Activated CD4-positive, CD25-positive, alpha-beta regulatory T cell treated with anti-CD3 and anti-CD28 coated beads, Interleukin-2, amount 50 U/mL, for 24 hours (primary cell): ENCODE measurements around the gene ZNF81.
"Not testable (repeated sequence)": the region's sequence is repeated elsewhere in the genome, so short reads cannot be mapped to it uniquely, and the experiment has no call there.

Experiments
- ATAC-seq, 2 donors: fragments of 150-1000 bp; cut with Tn5 transposase; one replicate each; pipeline ENCODE4 v1.10.0; 2021; ENCODE audit warnings: mild to moderate bottlenecking in 1 of 2, moderate library complexity in 1 of 2

The ZNF81 gene

DNA sequence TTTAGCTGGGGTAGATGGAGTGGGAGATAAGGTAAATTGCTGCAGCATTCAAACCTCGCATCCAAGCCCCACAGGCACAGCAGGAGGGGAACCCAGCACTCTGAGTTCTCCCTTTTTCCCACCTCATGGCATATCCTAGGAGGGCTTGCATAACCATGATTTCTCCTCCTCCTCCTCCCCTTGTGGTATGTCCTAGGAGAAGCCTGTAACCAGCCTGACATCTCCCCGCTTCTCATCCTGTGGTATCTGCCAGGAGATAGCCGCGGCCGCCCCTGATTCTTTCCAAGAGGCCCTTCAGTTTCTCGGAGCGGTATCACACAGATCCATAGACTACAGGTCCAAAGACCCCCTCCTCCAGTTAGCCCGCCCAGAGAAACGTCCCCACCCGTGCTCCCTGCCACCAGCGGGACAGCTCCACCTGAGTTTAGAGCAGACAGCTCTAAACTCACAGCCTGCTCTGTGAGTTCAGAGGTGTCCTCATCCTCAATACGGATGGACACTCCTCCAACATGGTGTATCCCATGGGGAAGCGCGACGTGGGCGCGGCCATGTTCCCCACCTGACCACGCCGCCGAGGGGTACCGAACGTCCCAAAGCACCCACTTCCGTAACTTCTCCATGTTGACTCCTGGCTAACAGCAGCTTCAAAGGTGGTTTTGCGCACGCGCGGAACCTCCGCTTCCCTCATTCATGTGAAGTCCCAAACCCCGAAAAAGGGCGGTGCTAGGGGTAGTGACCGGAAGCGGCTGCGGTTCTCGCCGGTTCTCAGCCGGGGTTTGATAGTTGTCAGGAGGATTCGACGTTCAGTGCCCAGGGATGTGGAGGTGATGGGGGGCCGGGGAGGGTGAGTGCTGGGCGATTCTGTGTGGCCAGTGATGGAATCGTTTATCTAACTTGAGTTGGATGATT lies at the start of gene ZNF81:
Gene ZNF81 (plus strand): TSS at position 739 of the 909 bp plus-strand sequence. CDS start 9,366 bp downstream, outside the sequence.
- ATAC-seq: peak; percentile 92 to 94

GRCh38 chrX:47796433-47796906 lies 40.2 kb upstream of the ZNF81 start:
- ATAC-seq: no peak

DNA sequence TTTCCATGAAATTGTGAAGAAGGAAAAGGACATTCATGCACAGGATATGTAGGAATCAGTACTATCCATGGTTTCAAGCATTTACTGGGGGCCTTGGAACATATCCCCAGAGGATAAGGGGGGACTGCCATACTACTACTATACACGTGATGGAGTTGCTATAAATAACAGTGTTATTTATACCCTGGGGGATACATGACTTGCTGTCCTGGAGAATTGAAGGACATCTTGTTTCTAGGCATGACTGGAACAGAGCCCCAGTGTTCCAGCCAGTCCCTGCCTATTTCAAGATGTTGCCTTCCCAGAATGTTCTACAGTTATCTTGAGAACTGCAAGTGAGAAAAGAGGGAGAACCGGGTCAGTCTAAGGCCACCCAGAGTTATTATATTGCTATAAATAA lies 39.6 kb upstream of the ZNF81 start:
- ATAC-seq: no peak

- ATAC-seq: no peak
Measured at GRCh38 chrX:47798861-47799260, 37.8 kb upstream of the ZNF81 start.

DNA sequence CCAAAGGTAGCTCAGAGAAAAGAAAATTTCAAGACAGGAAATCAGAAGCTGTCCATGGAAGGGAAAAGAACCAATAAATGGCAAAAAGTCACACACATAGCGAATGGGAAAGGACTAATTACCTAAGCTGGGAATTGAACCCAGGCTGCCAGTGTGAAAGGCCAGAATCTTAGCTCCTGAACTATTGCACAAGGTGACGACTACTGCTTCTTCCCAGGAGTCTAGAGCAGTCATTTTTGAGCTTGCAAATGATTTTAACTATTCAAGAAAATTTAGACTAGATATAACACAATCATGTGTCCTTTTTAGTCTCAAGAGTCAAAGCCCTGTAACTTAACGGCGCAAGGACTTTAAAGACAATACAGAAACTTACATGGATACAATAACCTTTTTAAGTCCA lies 34.1 kb upstream of the ZNF81 start:
- no peak for ATAC-seq

DNA sequence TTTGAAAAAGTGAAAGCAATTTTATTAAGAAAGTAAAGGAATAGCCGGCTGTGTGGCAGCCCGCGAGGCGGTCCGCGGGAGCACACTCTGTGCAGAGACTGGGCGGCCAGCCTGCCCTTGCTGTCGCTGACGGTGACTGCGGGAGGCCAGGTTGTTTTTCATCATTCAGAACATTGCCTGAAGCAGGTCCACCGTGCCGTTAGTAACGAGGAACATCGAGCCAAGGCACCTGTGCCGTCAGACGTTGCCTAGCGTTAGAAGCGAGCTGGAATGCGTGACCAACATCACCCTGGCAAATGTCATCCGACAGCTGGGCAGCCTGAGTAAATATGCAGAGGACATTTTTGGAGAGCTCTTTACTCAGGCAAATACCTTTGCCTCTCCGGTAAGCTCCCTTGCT lies 33.6 kb upstream of the ZNF81 start:
- ATAC-seq: not testable (repeated sequence)

- no peak for ATAC-seq
Measured at GRCh38 chrX:47804315-47804714, 32.4 kb upstream of the ZNF81 start.

- ATAC-seq: not testable (repeated sequence)
Measured at GRCh38 chrX:47805844-47806243, 30.9 kb upstream of the ZNF81 start.

DNA sequence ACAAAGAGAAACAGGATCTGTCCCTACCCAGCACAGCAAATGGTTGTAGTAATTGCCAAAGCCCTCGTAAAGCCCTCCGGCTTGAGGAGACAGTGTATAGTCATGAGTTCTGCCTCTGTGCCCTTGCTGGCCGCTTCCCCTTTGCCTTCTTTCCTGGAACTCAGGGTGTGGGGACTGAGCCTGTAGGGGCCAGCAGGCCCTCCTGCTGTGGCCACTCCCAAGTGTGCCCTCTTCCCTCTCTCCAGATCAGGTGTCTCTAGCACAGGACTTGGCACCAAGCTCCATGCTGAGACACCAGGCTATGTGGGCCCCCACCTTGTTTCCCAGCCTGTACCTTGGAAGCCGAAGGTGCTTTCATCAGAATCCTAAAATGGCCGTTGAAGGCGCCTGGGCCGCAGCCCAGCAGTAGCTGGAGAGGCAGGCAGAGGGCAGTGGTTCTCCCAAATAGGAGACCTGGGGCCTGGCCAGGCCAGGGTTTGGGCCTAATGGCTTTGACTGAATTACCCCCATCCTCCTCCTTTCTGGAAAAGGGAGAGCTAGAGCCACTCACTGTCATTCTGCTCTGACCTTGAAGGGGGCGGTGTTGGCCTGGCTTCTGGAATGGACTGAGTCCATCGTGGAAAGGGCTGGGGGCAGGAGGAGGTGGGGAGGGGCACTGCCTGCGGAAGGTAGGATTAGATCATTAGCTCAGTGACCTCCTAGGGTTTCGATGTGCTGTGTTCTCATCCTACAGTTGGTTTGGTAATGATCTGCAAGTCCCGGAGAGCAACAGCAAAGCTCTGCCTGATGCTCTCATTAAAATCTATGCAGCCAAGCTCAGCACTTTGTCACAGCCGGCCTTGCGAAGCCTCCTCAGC lies 30.1 kb upstream of the ZNF81 start:
- not testable (repeated sequence) for ATAC-seq

- ATAC-seq: not testable (repeated sequence)
Measured at GRCh38 chrX:47807272-47807538, 29.5 kb upstream of the ZNF81 start.

DNA sequence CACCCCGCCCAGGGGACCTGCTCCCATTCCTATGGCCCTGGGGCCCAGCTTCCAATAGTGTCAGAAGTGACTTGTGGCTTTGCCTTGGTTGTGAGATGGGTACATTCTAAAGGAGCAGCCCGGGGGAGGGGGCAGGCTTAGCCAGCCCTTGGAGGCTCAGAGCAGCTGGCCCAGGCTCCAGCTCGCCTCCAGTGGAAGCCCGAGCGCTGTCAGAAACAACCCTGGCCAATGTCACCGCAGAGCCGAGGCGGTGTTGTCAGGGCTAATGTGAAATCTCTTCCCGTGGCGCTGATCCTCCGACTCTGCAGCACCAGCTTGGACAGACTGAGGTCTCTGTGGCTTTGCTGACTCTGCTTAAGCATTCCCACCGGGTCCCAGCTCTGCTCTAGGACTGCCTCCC lies 29.2 kb upstream of the ZNF81 start:
- no peak for ATAC-seq

- ATAC-seq: no peak
Measured at GRCh38 chrX:47808904-47809788, 27.6 kb upstream of the ZNF81 start.

DNA sequence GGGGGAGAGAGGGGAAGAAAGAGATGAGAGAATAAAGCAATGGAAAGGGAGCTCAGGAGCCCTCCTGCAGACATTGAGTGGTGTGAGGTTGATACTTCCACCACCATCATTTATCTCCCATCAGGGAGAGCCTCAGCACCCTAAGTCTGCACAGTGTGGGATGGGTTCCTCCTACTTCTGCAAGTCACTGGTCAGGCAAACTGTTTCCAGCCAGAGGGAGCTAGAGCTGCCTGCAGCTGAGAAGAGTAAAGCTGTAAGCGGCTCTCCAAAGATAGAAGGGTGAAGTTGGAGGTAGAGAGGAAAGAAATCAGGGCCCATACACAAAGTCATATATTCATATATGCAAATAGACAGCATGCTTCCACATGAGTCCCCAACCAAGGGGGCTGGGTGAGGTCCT lies 21.9 kb upstream of the ZNF81 start:
- no peak for ATAC-seq

DNA sequence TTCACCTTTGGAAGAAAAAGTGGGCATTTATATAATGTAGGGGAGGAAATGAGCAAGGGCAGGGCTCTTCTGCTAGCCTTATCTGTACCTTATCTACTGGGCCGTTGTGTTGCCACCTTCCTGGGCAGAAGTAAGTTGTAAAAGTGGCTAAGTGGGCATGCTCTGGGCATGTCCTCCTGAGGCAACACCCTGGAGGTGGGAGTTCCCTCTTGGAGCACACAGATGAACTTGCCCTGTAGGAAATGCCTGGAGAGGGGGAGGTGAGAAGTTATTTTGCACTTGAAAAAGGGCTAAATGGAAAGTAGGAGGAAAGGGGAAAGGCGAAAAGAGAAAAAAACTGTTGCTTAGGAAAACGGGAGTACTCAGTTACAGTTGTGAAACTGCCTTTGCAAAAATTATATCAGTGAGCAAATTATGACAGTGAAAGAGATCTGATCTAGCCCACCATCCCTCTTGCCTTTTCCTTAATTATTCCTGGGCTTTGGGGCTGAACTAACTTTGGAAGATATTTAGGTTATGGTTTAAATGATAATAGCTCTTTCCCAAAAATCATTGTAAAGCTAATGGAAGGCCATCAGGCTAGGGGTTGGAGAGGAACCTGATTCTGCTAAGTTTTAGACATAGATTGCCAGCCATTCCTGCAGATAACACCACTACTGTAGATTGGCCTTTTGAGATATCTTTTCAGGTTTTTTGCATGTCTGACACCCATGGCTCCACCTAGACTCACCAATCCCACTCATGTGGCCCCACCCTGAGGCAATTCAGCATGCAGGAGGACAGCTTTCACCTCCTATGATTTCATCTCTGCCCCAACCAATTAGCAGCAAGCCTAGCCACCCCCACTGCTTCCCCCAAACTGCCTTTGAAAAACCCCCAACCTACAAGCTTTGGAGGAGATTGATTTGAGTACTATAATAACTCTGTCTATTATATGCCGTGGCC lies 20.5 kb upstream of the ZNF81 start:
- ATAC-seq: no peak

DNA sequence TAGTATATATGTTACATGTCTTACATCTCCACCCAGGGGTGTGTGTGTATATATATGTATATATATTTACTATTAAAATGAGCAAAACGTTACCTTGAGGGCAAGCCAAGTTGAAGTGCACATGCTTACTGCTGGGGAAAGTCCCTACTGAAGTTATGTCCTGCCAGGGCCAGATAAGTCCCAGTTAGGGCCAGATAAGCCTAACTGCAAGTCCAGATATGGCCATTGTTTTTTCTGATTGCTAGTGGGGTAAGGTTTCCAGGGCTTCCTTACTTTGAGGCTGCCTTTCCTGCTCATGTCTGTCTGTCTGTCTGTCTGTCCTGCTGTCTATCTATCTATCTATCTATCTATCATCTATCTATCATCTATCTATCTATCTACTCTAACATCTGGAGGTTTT lies 19.3 kb upstream of the ZNF81 start:
- no peak for ATAC-seq

GRCh38 chrX:47817897-47818296 lies 18.8 kb upstream of the ZNF81 start:
- ATAC-seq: no peak

DNA sequence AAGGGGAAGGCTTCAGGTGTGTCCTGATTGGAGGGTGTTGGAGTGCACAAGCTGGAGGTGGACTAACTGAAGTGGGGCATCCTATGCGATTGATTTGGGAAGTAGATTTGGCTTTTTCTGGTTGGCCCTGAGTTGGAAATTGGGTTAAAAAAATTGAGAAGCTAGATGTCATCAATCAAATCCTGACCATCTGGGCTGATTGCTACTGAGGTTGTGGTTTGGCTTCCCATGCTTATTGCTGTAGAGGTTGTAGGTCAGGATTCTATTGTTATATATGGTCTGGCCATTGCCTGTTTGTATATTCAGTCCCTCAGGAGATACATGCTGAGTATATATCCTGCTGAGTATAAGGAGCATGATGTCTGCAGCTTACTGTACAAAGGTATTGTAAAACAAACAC lies 7.7 kb upstream of the ZNF81 start:
- ATAC-seq: no peak

DNA sequence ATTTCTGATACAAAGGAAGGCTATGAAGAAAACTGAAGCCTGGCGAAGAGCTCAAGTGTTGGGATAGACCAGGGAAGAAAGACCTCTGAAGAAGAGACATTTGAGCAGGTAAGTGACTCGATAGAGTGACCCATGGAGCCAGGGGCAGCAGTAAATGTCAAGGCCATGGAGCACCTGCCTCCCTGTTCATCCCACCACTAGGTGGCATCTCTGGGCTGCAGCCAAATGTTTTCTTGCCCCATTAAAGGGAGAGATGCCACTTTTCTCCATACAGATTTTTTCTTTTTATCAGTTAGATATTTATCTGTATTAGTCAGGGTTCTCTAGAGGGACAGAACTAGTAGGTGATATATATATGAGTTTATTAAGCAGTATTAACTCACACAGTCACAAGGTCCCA lies 4.9 kb upstream of the ZNF81 start:
- ATAC-seq: no peak

DNA sequence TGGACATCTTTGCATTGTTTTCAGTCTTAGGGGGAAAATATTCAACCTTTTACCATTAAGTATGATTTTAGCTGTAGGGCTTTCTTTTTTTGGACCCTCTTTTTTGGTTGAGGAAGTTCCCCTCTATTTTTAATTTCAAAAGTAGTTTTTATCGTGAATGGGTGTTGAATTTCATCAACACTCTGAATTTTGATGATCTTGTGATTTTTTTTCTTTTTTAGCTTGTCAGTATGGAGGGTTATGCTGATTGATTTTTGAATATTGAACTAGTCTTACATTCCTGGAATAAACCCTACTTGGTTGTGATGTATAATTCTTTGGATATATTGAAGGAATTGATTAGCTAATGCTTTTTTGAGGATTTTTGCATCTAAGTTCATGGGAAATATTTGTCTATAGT lies 1.7 kb downstream of the ZNF81 start:
- ATAC-seq: no peak

DNA sequence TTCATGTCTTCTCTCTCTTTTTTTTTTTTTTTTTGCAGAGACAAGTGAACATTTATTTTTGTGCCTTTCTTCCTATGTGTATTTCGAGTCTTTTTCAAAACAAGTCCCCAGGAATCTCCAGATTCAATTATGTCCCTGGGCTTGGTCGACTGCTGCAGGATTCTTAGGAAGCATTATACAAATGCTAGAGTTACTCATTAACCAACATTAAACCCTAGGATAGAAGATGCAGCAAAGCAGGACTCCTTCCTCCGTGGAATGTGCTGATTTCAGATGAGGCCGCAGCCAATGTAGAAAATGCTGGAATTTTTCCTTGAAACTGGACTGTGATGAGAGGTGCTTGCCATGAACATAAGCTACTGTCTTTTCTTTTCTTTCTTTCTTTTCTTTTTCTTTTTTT lies 3.4 kb downstream of the ZNF81 start:
- ATAC-seq: no peak

DNA sequence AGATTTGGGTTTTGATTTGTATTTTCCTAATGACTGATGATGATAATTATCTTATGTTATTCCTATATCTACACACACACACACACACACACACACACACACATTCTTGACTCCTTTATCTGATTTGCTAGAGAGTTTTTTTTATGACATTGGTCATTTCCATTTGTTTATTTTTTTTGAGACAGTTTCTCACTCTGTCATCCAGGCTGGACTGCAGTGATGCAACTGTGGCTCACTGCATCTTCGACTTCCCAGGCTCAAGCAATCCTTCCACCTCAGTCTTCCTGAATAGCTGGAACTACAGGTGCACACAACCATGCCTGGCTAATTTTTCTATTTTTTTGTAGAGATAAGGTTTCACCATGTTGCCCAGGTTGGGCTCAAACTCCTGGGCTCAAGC lies 6.7 kb downstream of the ZNF81 start:
- ATAC-seq: no peak

DNA sequence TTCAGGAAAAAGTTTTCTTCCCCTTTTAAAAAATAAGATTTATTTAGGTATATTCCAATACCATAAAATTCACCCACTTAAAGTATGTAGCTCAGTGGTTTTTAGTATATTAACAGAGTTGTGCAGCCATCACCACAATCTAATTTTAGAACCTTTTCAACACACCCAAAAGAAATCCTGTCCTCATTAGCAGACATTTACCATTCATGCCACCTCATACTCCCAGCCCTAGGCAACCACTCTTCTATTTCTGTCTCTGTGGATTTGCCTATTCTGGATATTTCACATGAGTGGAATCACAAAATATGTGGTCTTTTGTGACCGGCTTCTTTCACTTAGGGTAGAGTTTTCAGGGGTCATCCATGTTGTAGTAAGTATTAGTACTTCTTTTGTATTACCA lies 7.4 kb downstream of the ZNF81 start:
- ATAC-seq: no peak
